ENCODE measurements around the gene RNF114.

- TF ChIP-seq EGR1 (IDR thresholded peaks at IDR 0.05; ENCODE audit: low read depth in 2 of 2) = no peak
- TF ChIP-seq CTCF (IDR thresholded peaks at IDR 0.05; ENCODE audit: low read depth, low read length, missing input control) = no peak
- TF ChIP-seq ZBTB33 (IDR thresholded peaks at IDR 0.05) = no peak
- TF ChIP-seq RAD21 (IDR thresholded peaks at IDR 0.05) = no peak
- TF ChIP-seq MAX (IDR thresholded peaks at IDR 0.05) = no peak
- peak in 1 of 2 donors; percentile 20 for TF ChIP-seq JUND (IDR thresholded peaks at IDR 0.05)
- TF ChIP-seq TAF1 (conservative IDR thresholded peaks at IDR 0.05) = no peak
- TF ChIP-seq REST (IDR thresholded peaks at IDR 0.05) = peak; percentile 35
- TF ChIP-seq YY1 (IDR thresholded peaks at IDR 0.05) = no peak
- no peak for TF ChIP-seq ATF3 (IDR thresholded peaks at IDR 0.05)
- TF ChIP-seq SP1 (IDR thresholded peaks at IDR 0.05) = peak; percentile 22
- no peak for TF ChIP-seq NR2F2 (IDR thresholded peaks at IDR 0.05)
- TF ChIP-seq GABPA (IDR thresholded peaks at IDR 0.05 in 1 of 2, conservative IDR thresholded peaks at IDR 0.05 in 1 of 2) = peak in 1 of 2 donors; percentile 10
- no peak for TF ChIP-seq HNF4G (IDR thresholded peaks at IDR 0.05)
These were observed 36.4 kb upstream of the RNF114 start for GRCh38 chr20:49899541-49900383.
